Erythroblast (primary cell): ENCODE results near the gene AP3S2.

ENCODE experiments used
- GATA1 ChIP-seq: IDR thresholded peaks from 2 replicates; pipeline ENCODE4 v1.6.1; 2011; ENCODE audit warnings: low read depth, mild to moderate bottlenecking, control low read depth, low read length, moderate library complexity
- POLR2A ChIP-seq: IDR thresholded peaks from 2 replicates; pipeline ENCODE4 v1.6.1; 2011; ENCODE audit warnings: mild to moderate bottlenecking, low read length

- no peak for TF ChIP-seq POLR2A
- TF ChIP-seq GATA1: no peak
Observed at GRCh38 chr15:89807689-89808088, 86.1 kb downstream of the AP3S2 start.
